Measurements from ENCODE around the gene GRM7.

DNA sequence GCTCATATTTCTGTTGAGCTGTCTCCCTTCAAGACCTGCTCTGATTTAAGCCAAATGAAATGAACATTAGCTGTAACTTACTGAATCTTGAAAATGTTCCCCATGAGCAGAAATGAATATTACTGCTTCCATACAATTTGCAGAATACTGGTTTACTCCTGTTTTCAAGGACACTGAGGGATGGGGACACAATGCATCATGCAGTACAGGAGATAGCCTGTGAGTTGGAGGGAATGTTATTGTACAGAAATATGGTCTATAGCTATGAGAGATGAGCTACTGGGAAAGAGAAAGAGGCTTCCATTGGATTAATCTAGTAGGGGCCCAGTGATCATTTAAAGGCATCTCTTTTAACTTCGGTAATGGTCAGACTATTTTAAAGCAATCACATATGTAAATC, 798.2 kb downstream of the GRM7 start:
- TF ChIP-seq, protein P1, sequence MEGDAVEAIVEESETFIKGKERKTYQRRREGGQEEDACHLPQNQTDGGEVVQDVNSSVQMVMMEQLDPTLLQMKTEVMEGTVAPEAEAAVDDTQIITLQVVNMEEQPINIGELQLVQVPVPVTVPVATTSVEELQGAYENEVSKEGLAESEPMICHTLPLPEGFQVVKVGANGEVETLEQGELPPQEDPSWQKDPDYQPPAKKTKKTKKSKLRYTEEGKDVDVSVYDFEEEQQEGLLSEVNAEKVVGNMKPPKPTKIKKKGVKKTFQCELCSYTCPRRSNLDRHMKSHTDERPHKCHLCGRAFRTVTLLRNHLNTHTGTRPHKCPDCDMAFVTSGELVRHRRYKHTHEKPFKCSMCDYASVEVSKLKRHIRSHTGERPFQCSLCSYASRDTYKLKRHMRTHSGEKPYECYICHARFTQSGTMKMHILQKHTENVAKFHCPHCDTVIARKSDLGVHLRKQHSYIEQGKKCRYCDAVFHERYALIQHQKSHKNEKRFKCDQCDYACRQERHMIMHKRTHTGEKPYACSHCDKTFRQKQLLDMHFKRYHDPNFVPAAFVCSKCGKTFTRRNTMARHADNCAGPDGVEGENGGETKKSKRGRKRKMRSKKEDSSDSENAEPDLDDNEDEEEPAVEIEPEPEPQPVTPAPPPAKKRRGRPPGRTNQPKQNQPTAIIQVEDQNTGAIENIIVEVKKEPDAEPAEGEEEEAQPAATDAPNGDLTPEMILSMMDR (conservative IDR thresholded peaks at IDR 0.05; ENCODE audit: low read depth, low read length): no peak
- TF ChIP-seq MAZ (IDR thresholded peaks at IDR 0.05; ENCODE audit: borderline replicate concordance, low read depth, low read length) (no peak), CEBPB (IDR thresholded peaks at IDR 0.05; ENCODE audit: low read depth, low read length) (no peak), RFX5 (IDR thresholded peaks at IDR 0.05; ENCODE audit: low read depth, low read length) (no peak), SMC3 (IDR thresholded peaks at IDR 0.05; ENCODE audit: low read depth, low read length) (no peak)

Measured in IMR-90 (cell line).